Activated CD8-positive, alpha-beta memory T cell treated with anti-CD3 and anti-CD28 coated beads, Interleukin-2, amount 50 U/mL, for 4 hours (primary cell): ENCODE results near the gene RETREG1.
"Not testable (repeated sequence)": the region's sequence is repeated elsewhere in the genome, so short reads cannot be mapped to it uniquely, and the experiment has no call there.

Experiments
- DNase-seq: peaks from one replicate; pipeline ENCODE4 v3.0.0-alpha.2; 2020

RETREG1 gene

GRCh38 chr5:16616536-16617273 lies at the start of gene RETREG1:
Gene RETREG1 (minus strand): TSS chr5:16616997. CDS start chr5:16616971, 26 bp downstream.
- peak; percentile 90 for DNase-seq

- no peak for DNase-seq
Measured at GRCh38 chr5:16666130-16666882, 49.5 kb upstream of the RETREG1 start.

GRCh38 chr5:16665601-16666000 lies 48.8 kb upstream of the RETREG1 start:
- DNase-seq, result no peak

GRCh38 chr5:16664368-16664767 lies 47.6 kb upstream of the RETREG1 start:
- no peak for DNase-seq

GRCh38 chr5:16663840-16664239 lies 47.0 kb upstream of the RETREG1 start:
- no peak for DNase-seq

- no peak for DNase-seq
Measured at GRCh38 chr5:16661713-16662112, 44.9 kb upstream of the RETREG1 start.

- no peak for DNase-seq
Measured at GRCh38 chr5:16660982-16661381, 44.2 kb upstream of the RETREG1 start.

- no peak for DNase-seq
Measured at GRCh38 chr5:16659536-16659935, 42.7 kb upstream of the RETREG1 start.

- no peak for DNase-seq
Measured at GRCh38 chr5:16656561-16657191, 39.9 kb upstream of the RETREG1 start.

- no peak for DNase-seq
Measured at GRCh38 chr5:16654647-16655334, 38.0 kb upstream of the RETREG1 start.

GRCh38 chr5:16648739-16649138 lies 31.9 kb upstream of the RETREG1 start:
- DNase-seq, result not testable (repeated sequence)

GRCh38 chr5:16644301-16644889 lies 27.6 kb upstream of the RETREG1 start:
- no peak for DNase-seq

- no peak for DNase-seq
Measured at GRCh38 chr5:16642867-16643266, 26.1 kb upstream of the RETREG1 start.

- no peak for DNase-seq
Measured at GRCh38 chr5:16639206-16639605, 22.4 kb upstream of the RETREG1 start.

- DNase-seq, result no peak
Measured at GRCh38 chr5:16628376-16628775, 11.6 kb upstream of the RETREG1 start.

GRCh38 chr5:16626696-16627264 lies 10.0 kb upstream of the RETREG1 start:
- DNase-seq, result no peak

GRCh38 chr5:16625096-16625495 lies 8.3 kb upstream of the RETREG1 start:
- DNase-seq, result no peak

- DNase-seq, result no peak
Measured at GRCh38 chr5:16619136-16619535, 2.3 kb upstream of the RETREG1 start.

GRCh38 chr5:16618138-16618897 lies 1.5 kb upstream of the RETREG1 start:
- DNase-seq, result no peak

- DNase-seq, result peak; percentile 54
Measured at GRCh38 chr5:16617274-16617968, 624 bp upstream of the RETREG1 start.
